ENCODE results near the gene S100A3.

- TF ChIP-seq MAX (CRISPR knock-in tag; IDR thresholded peaks at IDR 0.05), result no peak
- TF ChIP-seq CTCF (IDR thresholded peaks at IDR 0.05), result no peak
Observed at GRCh38 chr1:153548722-153549688, at the start of gene S100A3.
